ENCODE results near the gene DNAAF5.
"Not testable (repeated sequence)": the region's sequence is repeated elsewhere in the genome, so short reads cannot be mapped to it uniquely, and the experiment has no call there.

DNAAF5 gene

GRCh38 chr7:801351-801750 lies 74.9 kb downstream of the DNAAF5 start:
- in situ Hi-C loops (cut with MboI; ENCODE audit: low sequenced_read_pairs) = not testable (repeated sequence)

DNA sequence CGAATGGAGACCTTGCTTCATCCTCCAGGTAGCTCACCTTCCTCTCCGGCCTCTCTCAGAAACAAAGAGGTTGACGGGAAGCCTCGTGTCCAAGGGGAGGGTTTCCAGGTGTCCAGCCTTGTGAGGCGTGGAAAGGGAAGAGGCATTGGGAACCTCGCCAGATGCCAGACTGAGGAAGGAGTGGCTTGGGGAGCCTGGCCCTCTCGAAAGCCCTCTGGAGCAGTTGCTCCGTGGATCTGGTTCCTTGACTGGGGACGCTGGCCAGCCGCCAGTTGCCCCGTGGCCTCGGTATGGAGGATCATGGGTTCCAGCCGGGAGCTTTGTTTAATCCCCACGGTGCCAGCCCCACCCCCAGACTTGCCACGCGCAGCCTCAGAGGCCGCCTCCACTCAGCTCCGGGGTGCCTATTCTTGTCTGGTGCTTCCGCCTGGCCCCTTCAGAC lies 75.5 kb downstream of the DNAAF5 start:
- in situ Hi-C loops (cut with MboI; ENCODE audit: low sequenced_read_pairs) = no loop called here

GRCh38 chr7:802500-803242 lies 76.2 kb downstream of the DNAAF5 start:
- in situ Hi-C loops (cut with MboI; ENCODE audit: low sequenced_read_pairs) = no loop called here

- in situ Hi-C loops (cut with MboI; ENCODE audit: low sequenced_read_pairs) = no loop called here
Measured at GRCh38 chr7:803243-803635, 76.7 kb downstream of the DNAAF5 start.

- in situ Hi-C loops (cut with MboI; ENCODE audit: low sequenced_read_pairs) = not testable (repeated sequence)
Measured at GRCh38 chr7:803796-804195, 77.3 kb downstream of the DNAAF5 start.

GRCh38 chr7:805261-805660 lies 78.8 kb downstream of the DNAAF5 start:
- in situ Hi-C loops (cut with MboI; ENCODE audit: low sequenced_read_pairs) = no loop called here

GRCh38 chr7:815284-816216 lies 89.1 kb downstream of the DNAAF5 start:
- in situ Hi-C loops (cut with MboI; ENCODE audit: low sequenced_read_pairs) = no loop called here

GRCh38 chr7:816300-816750 lies 89.8 kb downstream of the DNAAF5 start:
- in situ Hi-C loops (cut with MboI; ENCODE audit: low sequenced_read_pairs) = no loop called here

DNA sequence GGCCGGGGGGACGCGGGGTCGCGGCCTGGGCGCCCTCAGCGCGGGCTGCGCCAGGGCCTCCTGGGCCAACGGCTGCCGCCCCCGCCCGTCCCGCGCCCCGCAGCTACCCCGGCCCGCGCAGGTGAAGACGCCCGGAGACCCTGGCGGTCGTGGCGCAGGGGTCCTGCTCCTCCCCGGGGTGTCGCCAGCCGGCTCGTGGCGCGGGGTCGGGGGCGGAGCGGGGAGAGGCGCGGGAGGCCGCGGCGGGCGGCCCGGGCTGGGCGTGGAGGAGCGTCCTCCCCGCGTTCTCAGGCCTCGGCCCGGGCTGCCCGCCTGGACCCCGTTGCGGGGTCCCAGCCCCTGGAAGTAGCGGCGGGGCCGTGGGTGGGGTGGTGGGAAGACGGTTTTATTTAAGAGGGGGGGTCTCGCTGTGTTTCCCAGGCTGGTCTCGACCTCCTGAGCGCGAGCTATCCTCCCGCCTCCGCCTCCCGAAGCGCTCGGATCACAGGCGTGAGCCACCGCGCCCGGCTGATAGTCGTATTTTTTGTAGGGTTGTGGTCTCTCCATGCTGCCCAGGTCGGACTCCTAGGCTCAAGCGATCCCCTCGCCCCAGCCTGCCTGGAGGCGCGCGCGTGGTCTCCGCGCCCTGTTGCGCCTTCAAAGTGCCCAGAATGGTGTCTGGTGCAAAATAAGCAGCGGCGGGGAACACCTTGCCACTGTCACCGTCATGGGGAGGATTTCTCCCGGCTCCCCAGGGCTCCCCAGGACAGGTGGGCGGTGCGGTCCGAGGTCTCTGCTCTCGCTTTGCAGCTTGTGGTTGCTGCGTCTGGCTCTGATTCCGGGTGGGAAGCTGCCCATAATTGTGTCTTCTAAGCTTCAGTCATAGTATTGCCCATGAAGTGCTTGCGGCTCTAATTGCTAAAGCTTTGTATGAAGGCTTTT lies 90.5 kb downstream of the DNAAF5 start:
- in situ Hi-C loops (cut with MboI; ENCODE audit: low sequenced_read_pairs) = no loop called here

- in situ Hi-C loops (cut with MboI; ENCODE audit: low sequenced_read_pairs) = no loop called here
Measured at GRCh38 chr7:818031-818699, 91.7 kb downstream of the DNAAF5 start.

DNA sequence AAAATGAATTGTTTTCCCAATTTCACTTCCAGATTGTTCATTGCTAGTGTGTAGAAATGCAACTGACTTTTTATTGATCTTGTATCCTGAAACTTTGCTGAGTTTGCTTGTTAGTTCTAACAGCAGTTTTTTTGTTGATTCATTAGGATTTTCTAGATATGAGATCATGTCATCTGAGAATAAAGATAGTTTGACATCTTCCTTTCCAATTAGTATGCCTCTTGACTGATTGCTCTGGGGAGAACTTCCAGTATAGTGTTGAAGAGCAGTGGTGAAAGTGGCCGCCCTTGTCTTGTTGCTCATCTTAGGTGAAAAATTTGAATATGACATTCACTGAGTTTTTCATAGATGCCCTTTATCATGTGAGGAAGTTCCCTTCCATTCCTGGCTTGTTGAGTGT lies 93.8 kb downstream of the DNAAF5 start:
- in situ Hi-C loops (cut with MboI; ENCODE audit: low sequenced_read_pairs) = no loop called here

DNA sequence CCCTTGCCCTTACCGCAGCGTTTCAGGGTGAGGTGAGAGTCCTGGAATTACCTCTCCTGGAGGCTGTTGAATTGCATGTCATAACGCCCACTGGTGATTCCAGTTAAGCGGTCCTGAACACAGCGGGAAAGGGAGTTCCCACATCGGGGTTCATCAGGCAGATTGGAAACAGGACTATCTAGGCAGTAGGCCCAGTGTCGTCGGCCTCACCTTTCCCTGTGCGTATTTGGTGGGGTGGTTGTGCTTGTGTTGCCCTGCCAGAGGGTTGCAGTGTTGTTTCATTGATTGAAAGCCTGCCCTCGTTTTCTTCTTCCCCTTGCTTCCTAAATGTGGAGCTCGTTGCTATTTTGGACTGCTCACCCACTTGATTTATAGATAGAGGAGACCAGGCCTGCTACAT lies 95.2 kb downstream of the DNAAF5 start:
- in situ Hi-C loops (cut with MboI; ENCODE audit: low sequenced_read_pairs) = no loop called here

DNA sequence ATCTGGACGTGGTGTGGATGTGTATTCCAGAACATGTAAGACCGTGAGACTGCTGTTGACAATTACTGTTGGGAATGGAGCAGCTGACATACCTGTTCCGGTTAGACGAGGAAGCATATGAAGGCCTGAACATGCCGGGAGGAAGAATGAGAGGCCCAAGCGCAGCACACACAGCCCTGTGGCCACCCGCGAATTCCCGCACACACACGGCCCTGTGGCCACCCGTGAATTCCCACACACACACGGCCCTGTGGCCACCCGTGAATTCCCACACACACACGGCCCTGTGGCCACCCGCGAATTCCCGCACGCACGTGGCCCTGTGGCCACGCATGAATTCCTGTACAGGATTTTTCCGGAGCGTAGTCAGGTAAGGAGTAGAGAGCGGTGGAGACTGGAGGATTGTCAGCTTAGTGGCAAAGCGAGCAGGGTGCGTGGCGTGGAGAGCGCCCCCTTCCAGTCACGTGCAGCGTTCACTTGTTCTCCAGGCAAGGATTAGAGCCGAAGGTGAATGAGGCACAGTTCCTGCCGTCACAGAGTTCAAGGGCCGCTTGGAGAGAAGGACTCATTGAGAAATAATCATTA lies 96.3 kb downstream of the DNAAF5 start:
- in situ Hi-C loops (cut with MboI; ENCODE audit: low sequenced_read_pairs) = no loop called here

- in situ Hi-C loops (cut with MboI; ENCODE audit: low sequenced_read_pairs) = no loop called here
Measured at GRCh38 chr7:823649-824048, 97.2 kb downstream of the DNAAF5 start.

- in situ Hi-C loops (cut with MboI; ENCODE audit: low sequenced_read_pairs) = no loop called here
Measured at GRCh38 chr7:824081-824480, 97.6 kb downstream of the DNAAF5 start.

GRCh38 chr7:824664-825063 lies 98.2 kb downstream of the DNAAF5 start:
- in situ Hi-C loops (cut with MboI; ENCODE audit: low sequenced_read_pairs) = no loop called here

GRCh38 chr7:825386-825785 lies 98.9 kb downstream of the DNAAF5 start:
- in situ Hi-C loops (cut with MboI; ENCODE audit: low sequenced_read_pairs) = no loop called here

GRCh38 chr7:826230-826917 lies 99.9 kb downstream of the DNAAF5 start:
- in situ Hi-C loops (cut with MboI; ENCODE audit: low sequenced_read_pairs) = no loop called here

DNA sequence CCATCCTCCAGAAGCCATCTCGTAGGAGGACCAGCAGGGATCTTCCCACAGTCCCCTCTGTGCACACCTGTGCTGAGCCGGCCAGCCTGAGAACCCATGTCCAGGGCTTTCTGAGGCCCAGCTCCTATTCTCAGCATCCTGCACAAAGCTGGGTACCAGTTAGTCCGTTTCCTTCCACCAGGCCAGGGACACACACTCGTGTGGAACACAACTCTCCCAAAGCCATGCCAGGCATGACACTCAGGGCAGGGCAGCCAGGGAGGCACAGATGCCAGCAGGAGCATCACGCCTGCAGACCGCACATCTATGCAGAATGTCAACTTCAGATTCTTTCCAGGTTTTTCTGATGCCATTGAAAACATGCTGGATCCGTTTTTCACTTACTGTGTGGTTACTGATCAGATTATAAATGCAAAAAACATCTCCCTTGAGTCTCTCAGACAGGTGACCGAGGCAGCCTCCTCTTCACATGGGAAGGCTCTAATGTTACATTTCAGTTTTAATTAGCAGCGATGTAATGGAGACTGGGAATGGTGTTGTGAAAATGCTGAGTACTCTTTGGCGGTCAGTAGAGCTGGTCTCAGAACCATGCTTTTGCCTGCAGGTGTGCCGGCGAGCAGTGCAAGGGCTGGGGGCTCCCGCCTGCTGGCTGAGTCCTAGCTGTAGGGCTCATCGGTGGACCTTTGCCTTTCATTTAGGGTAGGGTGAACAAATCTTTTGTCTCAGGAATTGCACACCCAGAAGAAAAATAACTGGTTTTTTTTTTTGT lies 102.5 kb downstream of the DNAAF5 start:
- in situ Hi-C loops (cut with MboI; ENCODE audit: low sequenced_read_pairs) = no loop called here

All from HL-60/S4 treated with phorbol 12-myristate 13-acetate at 8.2 ng/mL for 4 days and 3 days (cell line).